HL-60 (cell line): ENCODE data around the gene TXNDC12.

Experiments
- GABPA ChIP-seq: IDR thresholded peaks from 2 replicates; pipeline ENCODE4 v1.6.1; 2012; ENCODE audit warnings: low read depth
- POLR2AphosphoS5 ChIP-seq: IDR thresholded peaks from 2 replicates; pipeline ENCODE4 v1.6.1; 2012; ENCODE audit warnings: low read depth
- SPI1 ChIP-seq: IDR thresholded peaks from 2 replicates; pipeline ENCODE4 v1.6.1; 2012; ENCODE audit warnings: low read depth, mild to moderate bottlenecking, borderline replicate concordance
- TF ChIP-seq, protein P1 (sequence below): IDR thresholded peaks from 2 replicates; pipeline ENCODE4 v1.6.1; 2012; ENCODE audit warnings: low read depth; ENCODE audit not compliant: insufficient replicate concordance
- TF ChIP-seq, protein P2 (sequence below): IDR thresholded peaks from one replicate; pipeline ENCODE4 v1.5.1; 2011; ENCODE audit warnings: low read length, control low read depth, inconsistent platforms; ENCODE audit not compliant: insufficient read depth

DNA sequence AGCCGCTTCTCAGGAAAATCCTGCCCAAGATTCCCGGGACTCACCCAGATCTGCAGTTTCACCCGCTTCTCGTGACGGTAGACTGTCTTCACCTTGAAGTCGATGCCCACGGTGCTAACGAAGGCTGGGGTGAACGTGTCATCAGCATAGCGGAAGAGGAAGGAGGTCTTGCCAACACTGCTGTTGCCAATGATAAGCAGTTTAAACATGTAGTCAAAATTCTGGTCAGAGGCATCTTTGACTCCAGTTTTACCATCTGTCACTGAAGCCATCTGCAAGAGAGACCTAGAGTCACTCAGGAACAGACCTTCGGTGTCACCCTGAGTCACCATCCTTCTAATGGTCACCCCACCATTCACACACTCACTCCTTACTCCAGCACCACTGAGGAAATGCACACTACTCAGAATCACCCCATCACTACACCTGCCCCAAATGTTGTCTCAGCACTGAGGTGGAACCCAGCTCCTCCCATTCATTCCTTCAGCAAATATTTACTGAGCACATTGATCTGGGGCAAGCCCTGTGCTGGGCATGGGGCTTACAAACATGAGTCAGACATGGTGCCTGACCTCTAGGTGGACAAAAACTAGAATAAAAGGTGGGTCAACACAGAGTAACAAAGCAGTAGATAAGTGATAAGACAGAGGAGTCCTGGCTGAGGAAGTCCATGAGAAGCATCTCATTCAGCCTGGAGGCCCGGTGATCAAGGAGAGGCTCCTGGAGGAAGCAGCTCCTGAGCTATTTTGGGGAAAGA, 78.0 kb downstream of the TXNDC12 start:
- TF ChIP-seq, protein P1, sequence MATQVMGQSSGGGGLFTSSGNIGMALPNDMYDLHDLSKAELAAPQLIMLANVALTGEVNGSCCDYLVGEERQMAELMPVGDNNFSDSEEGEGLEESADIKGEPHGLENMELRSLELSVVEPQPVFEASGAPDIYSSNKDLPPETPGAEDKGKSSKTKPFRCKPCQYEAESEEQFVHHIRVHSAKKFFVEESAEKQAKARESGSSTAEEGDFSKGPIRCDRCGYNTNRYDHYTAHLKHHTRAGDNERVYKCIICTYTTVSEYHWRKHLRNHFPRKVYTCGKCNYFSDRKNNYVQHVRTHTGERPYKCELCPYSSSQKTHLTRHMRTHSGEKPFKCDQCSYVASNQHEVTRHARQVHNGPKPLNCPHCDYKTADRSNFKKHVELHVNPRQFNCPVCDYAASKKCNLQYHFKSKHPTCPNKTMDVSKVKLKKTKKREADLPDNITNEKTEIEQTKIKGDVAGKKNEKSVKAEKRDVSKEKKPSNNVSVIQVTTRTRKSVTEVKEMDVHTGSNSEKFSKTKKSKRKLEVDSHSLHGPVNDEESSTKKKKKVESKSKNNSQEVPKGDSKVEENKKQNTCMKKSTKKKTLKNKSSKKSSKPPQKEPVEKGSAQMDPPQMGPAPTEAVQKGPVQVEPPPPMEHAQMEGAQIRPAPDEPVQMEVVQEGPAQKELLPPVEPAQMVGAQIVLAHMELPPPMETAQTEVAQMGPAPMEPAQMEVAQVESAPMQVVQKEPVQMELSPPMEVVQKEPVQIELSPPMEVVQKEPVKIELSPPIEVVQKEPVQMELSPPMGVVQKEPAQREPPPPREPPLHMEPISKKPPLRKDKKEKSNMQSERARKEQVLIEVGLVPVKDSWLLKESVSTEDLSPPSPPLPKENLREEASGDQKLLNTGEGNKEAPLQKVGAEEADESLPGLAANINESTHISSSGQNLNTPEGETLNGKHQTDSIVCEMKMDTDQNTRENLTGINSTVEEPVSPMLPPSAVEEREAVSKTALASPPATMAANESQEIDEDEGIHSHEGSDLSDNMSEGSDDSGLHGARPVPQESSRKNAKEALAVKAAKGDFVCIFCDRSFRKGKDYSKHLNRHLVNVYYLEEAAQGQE, result no peak
- TF ChIP-seq, protein P2, sequence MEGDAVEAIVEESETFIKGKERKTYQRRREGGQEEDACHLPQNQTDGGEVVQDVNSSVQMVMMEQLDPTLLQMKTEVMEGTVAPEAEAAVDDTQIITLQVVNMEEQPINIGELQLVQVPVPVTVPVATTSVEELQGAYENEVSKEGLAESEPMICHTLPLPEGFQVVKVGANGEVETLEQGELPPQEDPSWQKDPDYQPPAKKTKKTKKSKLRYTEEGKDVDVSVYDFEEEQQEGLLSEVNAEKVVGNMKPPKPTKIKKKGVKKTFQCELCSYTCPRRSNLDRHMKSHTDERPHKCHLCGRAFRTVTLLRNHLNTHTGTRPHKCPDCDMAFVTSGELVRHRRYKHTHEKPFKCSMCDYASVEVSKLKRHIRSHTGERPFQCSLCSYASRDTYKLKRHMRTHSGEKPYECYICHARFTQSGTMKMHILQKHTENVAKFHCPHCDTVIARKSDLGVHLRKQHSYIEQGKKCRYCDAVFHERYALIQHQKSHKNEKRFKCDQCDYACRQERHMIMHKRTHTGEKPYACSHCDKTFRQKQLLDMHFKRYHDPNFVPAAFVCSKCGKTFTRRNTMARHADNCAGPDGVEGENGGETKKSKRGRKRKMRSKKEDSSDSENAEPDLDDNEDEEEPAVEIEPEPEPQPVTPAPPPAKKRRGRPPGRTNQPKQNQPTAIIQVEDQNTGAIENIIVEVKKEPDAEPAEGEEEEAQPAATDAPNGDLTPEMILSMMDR, result no peak
- TF ChIP-seq POLR2AphosphoS5 (no peak), GABPA (no peak), SPI1 (no peak)
